GM23248 (cell line): ENCODE measurements around the gene PPFIBP1.

ENCODE experiments used
- EZH2 ChIP-seq: fragments of 200-600 bp; sonication (generic); IDR thresholded peaks from 2 replicates; pipeline ENCODE4 v1.6.1; 2018; ENCODE audit warnings: antibody characterized with exemption, mild to moderate bottlenecking; ENCODE audit not compliant: insufficient read depth, poor library complexity, severe bottlenecking
- EZH2phosphoT487 ChIP-seq: fragments of 200-600 bp; sonication (generic); IDR thresholded peaks from 2 replicates; pipeline ENCODE4 v1.6.1; 2018; ENCODE audit warnings: antibody characterized with exemption, moderate library complexity, mild to moderate bottlenecking, low read depth; ENCODE audit not compliant: insufficient read depth

GRCh38 chr12:27616356-27617142 is 92.5 kb downstream of the PPFIBP1 start:
- TF ChIP-seq EZH2phosphoT487, result no peak
- no peak for TF ChIP-seq EZH2
